Stimulated activated CD4-positive, alpha-beta T cell treated with anti-CD3 and anti-CD28 coated beads, Interleukin-1b, Interleukin-23, amount 100 ng/mL, for 1 hour (primary cell): ENCODE data around the gene GIMAP6.
"Not testable (repeated sequence)": the region's sequence is repeated elsewhere in the genome, so short reads cannot be mapped to it uniquely, and the experiment has no call there.

Experiments
- DNase-seq, 2 donors: peaks; one replicate each; pipeline ENCODE4 v3.0.0-alpha.2; 2020; ENCODE audit warnings: low read depth in 2 of 2

Gene GIMAP6

DNA sequence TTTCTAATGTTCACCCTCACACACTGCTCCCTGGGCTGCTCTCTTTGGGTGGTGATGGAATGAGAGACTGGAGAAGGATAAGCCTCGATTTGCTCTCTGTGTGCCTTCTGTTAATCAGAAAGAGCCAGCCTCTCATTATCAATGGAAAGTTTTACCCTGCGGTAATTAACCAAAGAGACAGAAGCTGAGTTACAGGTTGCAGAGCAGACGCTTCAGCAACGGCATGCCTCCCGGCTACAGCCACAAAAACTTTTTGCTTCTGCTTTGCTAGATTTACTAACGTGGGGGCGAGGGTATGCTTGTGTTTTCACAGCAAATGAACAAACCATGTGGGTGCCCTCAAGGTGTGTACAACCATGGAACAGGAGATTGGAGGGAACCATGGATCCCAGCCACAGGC, 47.0 kb downstream of the GIMAP6 start:
- DNase-seq: no peak

DNA sequence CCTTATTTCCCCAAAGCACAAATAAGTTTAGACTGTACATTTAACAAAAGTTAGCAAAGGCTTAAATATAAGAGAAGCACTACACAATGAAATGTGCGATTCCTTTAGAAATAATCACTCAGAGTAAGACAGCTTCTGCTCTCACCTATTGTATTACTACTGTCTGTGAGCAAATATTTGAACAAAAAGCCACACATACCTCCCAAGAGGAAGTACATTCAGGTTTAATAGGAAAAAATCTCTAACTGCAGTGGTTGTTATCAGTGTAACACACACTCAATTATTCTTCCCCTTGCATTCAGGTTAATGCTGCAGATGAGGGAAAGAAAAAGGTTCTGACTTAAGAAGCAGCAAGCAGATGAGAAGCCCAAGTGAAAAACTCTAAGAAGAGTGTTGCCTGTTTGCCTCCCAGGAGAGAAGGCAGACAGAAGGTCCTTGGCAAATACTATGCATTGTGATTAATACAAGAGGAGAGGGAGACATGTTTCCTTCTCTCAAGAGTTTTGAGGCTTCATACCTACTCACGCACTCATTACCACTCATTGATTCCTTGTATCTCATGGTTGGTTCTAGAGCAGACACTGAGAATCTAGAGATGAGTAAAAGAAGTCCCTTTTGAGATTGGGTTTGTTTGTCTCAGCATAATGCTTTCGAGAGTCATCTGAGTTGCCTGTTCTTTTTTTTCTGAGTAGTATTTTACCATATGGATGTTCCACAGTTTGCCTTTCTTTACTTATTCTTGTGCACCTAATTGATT, 51.4 kb downstream of the GIMAP6 start:
- no peak for DNase-seq

DNA sequence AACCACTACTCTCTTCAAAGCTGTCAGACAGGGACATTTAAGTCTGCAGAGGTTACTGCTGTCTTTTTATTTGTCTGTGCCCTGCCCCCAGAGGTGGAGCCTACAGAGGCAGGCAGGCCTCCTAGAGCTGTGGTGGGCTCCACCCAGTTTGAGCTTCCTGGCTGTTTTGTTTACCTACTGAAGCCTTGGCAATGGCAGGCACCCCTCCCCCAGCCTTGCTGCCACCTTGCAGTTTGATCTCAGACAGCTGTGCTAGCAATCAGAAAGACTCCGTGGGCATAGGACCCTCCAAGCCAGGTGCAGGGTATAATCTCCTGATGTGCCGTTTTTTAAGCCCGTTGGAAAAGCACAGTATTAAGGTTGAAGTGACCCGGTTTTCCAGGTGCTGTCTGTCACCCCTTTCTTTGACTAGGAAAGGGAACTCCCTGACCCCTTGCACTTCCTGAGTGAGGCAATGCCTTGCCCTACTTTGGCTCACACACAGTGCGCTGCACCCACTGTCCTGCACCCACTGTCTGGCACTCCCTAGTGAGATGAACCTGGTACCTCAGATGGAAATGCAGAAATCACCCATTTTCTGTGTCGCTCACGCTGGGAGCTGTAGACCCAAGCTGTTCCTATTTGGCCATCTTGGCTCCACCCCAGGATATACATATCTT, 52.1 kb downstream of the GIMAP6 start:
- DNase-seq: not testable (repeated sequence)
